ENCODE measurements around the gene PPIB. TPM values are rescaled to one million over a fixed set of nuclear protein-coding genes. Genes with fewer than 3 reads are reported as not detected.
A peak's percentile ranks its signal among the peaks of the same experiment; 100 is the strongest.

PPIB gene
- 100 to 1,000 TPM; 250 to 448 (median 305) TPM for total RNA-seq
- 100 to 1,000 TPM; 281 to 402 (median 287) TPM for polyA plus RNA-seq
- long read RNA-seq, donor 1, transcript PPIB-201 (5 exons, 1,081 nt), result major isoform, 226 of 258 reads
- long read RNA-seq, donor 1, partial matches to known transcripts, result 11 of 258 reads
- long read RNA-seq, donor 1, other reads (novel, unspliced or antisense), result 20 of 258 reads
- long read RNA-seq, donor 2, transcript PPIB-201 (5 exons, 1,081 nt), result major isoform, 196 of 234 reads
- long read RNA-seq, donor 2, partial matches to known transcripts, result 18 of 234 reads
- long read RNA-seq, donor 2, other reads (novel, unspliced or antisense), result 17 of 234 reads

DNA sequence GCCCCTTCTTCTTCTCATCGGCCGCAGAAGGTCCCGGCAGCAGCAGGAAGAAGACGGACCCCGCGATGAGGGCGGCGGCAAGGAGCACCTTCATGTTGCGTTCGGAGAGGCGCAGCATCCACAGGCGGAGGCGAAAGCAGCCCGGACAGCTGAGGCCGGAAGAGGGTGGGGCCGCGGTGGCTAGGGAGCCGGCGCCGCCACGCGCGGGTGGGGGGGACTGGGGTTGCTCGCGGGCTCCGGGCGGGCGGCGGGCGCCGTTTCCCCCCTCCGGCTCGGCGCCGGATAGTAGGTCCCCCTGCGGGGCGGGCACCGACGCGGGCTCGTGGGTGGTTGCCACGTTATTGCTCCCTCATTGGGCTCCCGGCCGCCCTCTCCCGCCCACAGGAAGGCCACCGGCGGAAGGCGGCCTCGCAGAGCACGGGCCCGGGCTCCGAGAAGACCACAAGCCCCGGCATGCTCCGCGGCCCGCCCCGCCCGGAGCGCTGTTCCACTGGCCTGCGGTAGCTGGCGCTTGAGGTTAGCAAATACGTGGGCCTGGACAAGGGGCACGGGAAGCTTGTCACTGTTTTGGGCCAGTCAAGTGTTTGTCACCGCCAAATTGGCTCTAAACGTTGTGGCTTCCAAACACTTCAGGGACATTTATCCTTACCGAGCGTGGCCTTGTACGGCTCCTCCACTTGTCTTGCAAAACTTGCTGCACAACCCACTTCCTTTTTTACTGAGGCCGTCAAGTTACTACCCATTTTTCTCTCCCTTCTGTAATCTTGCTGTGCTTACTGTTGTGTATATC, at the start of gene PPIB:
Gene PPIB, minus strand, starts transcription at position 154 of the 790 bp plus-strand sequence. Its CDS starts 36 bp downstream, at position 118.
- intact Hi-C loops (cut with DNase I; ENCODE audit: low total_unique reads), result no loop called here
- H3K27me3 ChIP-seq (replicated peaks in 1 of 7), result no peaks in the 10 kb centered on the region
- peak within 1 kb of the TSS; percentile 88 to 96 (median 92) for H3K4me3 ChIP-seq
- peaks cover 22 to 63% (median 60%) of the 10 kb centered on the region in 6 donors for H3K4me1 ChIP-seq
- peaks cover 3 to 38% (median 33%) of the 10 kb centered on the region in 6 donors for H3K36me3 ChIP-seq
- peak; percentile 100 for DNase-seq
- no peaks in the 10 kb centered on the region for H3K9me3 ChIP-seq
- WGBS, 5 donors, result 0 to 1% (median 1%) methylated on average over 12 to 69 of the region's 69 CpGs
- TF ChIP-seq, protein P1, sequence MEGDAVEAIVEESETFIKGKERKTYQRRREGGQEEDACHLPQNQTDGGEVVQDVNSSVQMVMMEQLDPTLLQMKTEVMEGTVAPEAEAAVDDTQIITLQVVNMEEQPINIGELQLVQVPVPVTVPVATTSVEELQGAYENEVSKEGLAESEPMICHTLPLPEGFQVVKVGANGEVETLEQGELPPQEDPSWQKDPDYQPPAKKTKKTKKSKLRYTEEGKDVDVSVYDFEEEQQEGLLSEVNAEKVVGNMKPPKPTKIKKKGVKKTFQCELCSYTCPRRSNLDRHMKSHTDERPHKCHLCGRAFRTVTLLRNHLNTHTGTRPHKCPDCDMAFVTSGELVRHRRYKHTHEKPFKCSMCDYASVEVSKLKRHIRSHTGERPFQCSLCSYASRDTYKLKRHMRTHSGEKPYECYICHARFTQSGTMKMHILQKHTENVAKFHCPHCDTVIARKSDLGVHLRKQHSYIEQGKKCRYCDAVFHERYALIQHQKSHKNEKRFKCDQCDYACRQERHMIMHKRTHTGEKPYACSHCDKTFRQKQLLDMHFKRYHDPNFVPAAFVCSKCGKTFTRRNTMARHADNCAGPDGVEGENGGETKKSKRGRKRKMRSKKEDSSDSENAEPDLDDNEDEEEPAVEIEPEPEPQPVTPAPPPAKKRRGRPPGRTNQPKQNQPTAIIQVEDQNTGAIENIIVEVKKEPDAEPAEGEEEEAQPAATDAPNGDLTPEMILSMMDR (IDR thresholded peaks at IDR 0.05 in 8 of 11, conservative IDR thresholded peaks at IDR 0.05 in 3 of 11), result peak in 8 of 11 experiments; percentile 14 to 70 (median 52)
- TF ChIP-seq POLR2AphosphoS5 (IDR thresholded peaks at IDR 0.05) (peak; percentile 91 to 95 (median 94)), POLR2A (IDR thresholded peaks at IDR 0.05) (peak in 2 of 3 donors; percentile 38 to 51)
- H3K27ac ChIP-seq, result peak within 1 kb of the TSS; percentile 76 to 96 (median 92)

GRCh38 chr15:64211696-64212095, 48.9 kb upstream of the PPIB start:
- no peak for TF ChIP-seq POLR2A (IDR thresholded peaks at IDR 0.05)
- TF ChIP-seq, protein P1 (IDR thresholded peaks at IDR 0.05 in 8 of 11, conservative IDR thresholded peaks at IDR 0.05 in 3 of 11), result no peak
- no peak for TF ChIP-seq POLR2AphosphoS5 (IDR thresholded peaks at IDR 0.05)
- intact Hi-C loops (cut with DNase I; ENCODE audit: low total_unique reads), result no loop called here
- Histone ChIP-seq H3K27me3 (replicated peaks in 1 of 7) (no peaks in the 10 kb centered on the region), H3K4me3 (no peak overlapping the region), H3K4me1 (peaks cover 0 to 9% (median 0%) of the 10 kb centered on the region in 6 donors), H3K9me3 (no peaks in the 10 kb centered on the region), H3K36me3 (peaks cover 0 to 68% (median 29%) of the 10 kb centered on the region in 6 donors), H3K27ac (no peak overlapping the region)
- DNase-seq, result no peak
- WGBS, 5 donors, result 92 to 98% (median 94%) methylated on average over 2 of the region's 2 CpGs

GRCh38 chr15:64210371-64210770, 47.5 kb upstream of the PPIB start:
- TF ChIP-seq, protein P1 (IDR thresholded peaks at IDR 0.05 in 8 of 11, conservative IDR thresholded peaks at IDR 0.05 in 3 of 11), result no peak
- TF ChIP-seq POLR2A (IDR thresholded peaks at IDR 0.05) (no peak), POLR2AphosphoS5 (IDR thresholded peaks at IDR 0.05) (no peak)
- Histone ChIP-seq H3K27me3 (replicated peaks in 1 of 7) (no peaks in the 10 kb centered on the region), H3K9me3 (no peaks in the 10 kb centered on the region), H3K27ac (no peak overlapping the region), H3K36me3 (peaks cover 0 to 70% (median 27%) of the 10 kb centered on the region in 6 donors), H3K4me1 (peaks cover 0 to 4% (median 0%) of the 10 kb centered on the region in 6 donors), H3K4me3 (no peak overlapping the region)
- intact Hi-C loops (cut with DNase I; ENCODE audit: low total_unique reads), result no loop called here
- 76 to 95% (median 78%) methylated on average over 2 of the region's 2 CpGs for WGBS, 5 donors
- no peak for DNase-seq

All from spleen (tissue), 13 donors.